CD4-positive, CD25-positive, alpha-beta regulatory T cell (primary cell): Measurements from ENCODE around the gene CD109. TPM values are rescaled to one million over a fixed set of nuclear protein-coding genes. Genes with fewer than 3 reads are reported as not detected.

Experiments
- ATAC-seq, 2 donors: fragments of 150-1000 bp; cut with Tn5 transposase; one replicate each; pipeline ENCODE4 v1.10.0; 2021; ENCODE audit warnings: low read depth in 2 of 2, moderate number of reproducible peaks in 2 of 2, moderate library complexity in 1 of 2
- DNase-seq, 3 donors: peaks; one replicate each; pipeline versions ENCODE4 v3.0.0 to v3.0.0-alpha.2; 2012 to 2022; ENCODE audit warnings: mixed read lengths in 1 of 3
- H3K27ac ChIP-seq: one replicate; pipeline ENCODE4 v1.7.0; 2013; ENCODE audit warnings: mild to moderate bottlenecking, low read length; ENCODE audit not compliant: insufficient read depth, poor library complexity, severe bottlenecking
- H3K27me3 ChIP-seq: one replicate; pipeline ENCODE4 v1.7.0; 2013; ENCODE audit warnings: low read length; ENCODE audit not compliant: control insufficient read depth, insufficient read depth
- H3K36me3 ChIP-seq: one replicate; pipeline ENCODE4 v1.7.0; 2013; ENCODE audit warnings: mild to moderate bottlenecking, low read length, moderate library complexity; ENCODE audit not compliant: control insufficient read depth, insufficient read depth
- H3K4me1 ChIP-seq: 2 replicates; pipeline ENCODE4 v1.7.0; 2013; ENCODE audit warnings: mild to moderate bottlenecking, low read length; ENCODE audit not compliant: insufficient read depth, control insufficient read depth, poor library complexity, severe bottlenecking
- H3K4me3 ChIP-seq: one replicate; pipeline ENCODE4 v1.7.0; 2013; ENCODE audit warnings: low read depth, mild to moderate bottlenecking, low read length, moderate library complexity
- H3K9me3 ChIP-seq, 2 experiments: 1 replicate in 1 of 2; 2 replicates in 1 of 2; pipeline ENCODE4 v1.7.0; 2013; ENCODE audit warnings: low read length in 2 of 2, mild to moderate bottlenecking in 1 of 2, moderate library complexity in 1 of 2; ENCODE audit not compliant: control insufficient read depth in 2 of 2
- H3K27ac Mint-ChIP-seq, 3 donors: one replicate each; pipeline ENCODE4 v1.8.0; 2020 to 2022; ENCODE audit warnings: mild to moderate bottlenecking in 3 of 3, mixed read lengths in 3 of 3, moderate library complexity in 2 of 3
- H3K27me3 Mint-ChIP-seq: one replicate; pipeline ENCODE4 v1.8.0; 2022; ENCODE audit warnings: mild to moderate bottlenecking, mixed read lengths
- H3K36me3 Mint-ChIP-seq: one replicate; pipeline ENCODE4 v1.8.0; 2020; ENCODE audit warnings: mixed read lengths
- H3K4me1 Mint-ChIP-seq, 4 donors: one replicate each; pipeline ENCODE4 v1.8.0; 2020 to 2022; ENCODE audit warnings: mixed read lengths in 4 of 4, mild to moderate bottlenecking in 1 of 4
- H3K4me3 Mint-ChIP-seq, 4 donors: one replicate each; pipeline ENCODE4 v1.8.0; 2020 to 2022; ENCODE audit warnings: mild to moderate bottlenecking in 4 of 4, mixed read lengths in 4 of 4, moderate library complexity in 3 of 4
- H3K9me3 Mint-ChIP-seq, 7 donors: one replicate each; pipeline ENCODE4 v1.8.0; 2020 to 2022; ENCODE audit warnings: mixed read lengths in 7 of 7, mild to moderate bottlenecking in 3 of 7, moderate library complexity in 2 of 7
- polyA plus RNA-seq, 4 donors: library from polyadenylated mRNA; unstranded; fragments of 300-500 nt; fragmentation: Illumina TruSeq; gene quantifications; one replicate each; pipeline ENCODE4 v1.2.3, GENCODE V29; 2021
- total RNA-seq: library from RNA; stranded (reverse); gene quantifications from one replicate; pipeline ENCODE4 v1.2.3, GENCODE V29; 2022

The CD109 gene
- total and polyA plus RNA-seq, 5 donors from 2014 or later = 0.02 to 1.3 (median 0.08) TPM

- H3K36me3 Mint-ChIP-seq = no peaks in the 10 kb centered on the region
- H3K9me3 Mint-ChIP-seq = no peaks in the 10 kb centered on the region
Measured at GRCh38 chr6:73774311-73774774, 78.3 kb downstream of the CD109 start.

GRCh38 chr6:73779943-73780342, 83.9 kb downstream of the CD109 start:
- no peak overlapping the region for H3K27ac Mint-ChIP-seq
- H3K9me3 ChIP-seq = no peaks in the 10 kb centered on the region
- H3K4me1 ChIP-seq = no peaks in the 10 kb centered on the region
- H3K27me3 Mint-ChIP-seq = no peaks in the 10 kb centered on the region
- H3K36me3 ChIP-seq = no peaks in the 10 kb centered on the region
- ATAC-seq (no peak), DNase-seq (no peak)
- no peak overlapping the region for H3K4me3 ChIP-seq
- no peak overlapping the region for H3K27ac ChIP-seq
- no peaks in the 10 kb centered on the region for H3K27me3 ChIP-seq
- no peak overlapping the region for H3K4me3 Mint-ChIP-seq
- no peaks in the 10 kb centered on the region for H3K36me3 Mint-ChIP-seq
- H3K4me1 Mint-ChIP-seq = no peaks in the 10 kb centered on the region
- H3K9me3 Mint-ChIP-seq = no peaks in the 10 kb centered on the region

More at GRCh38 chr6:73774311-73774774, 78.3 kb downstream of the CD109 start:
- DNase-seq = no peak
- no peaks in the 10 kb centered on the region for H3K4me1 ChIP-seq
- peaks cover 5% of the 10 kb centered on the region for H3K27me3 Mint-ChIP-seq
- no peak for ATAC-seq
- H3K27ac Mint-ChIP-seq = no peak overlapping the region
- H3K4me3 Mint-ChIP-seq = no peak overlapping the region
- H3K4me3 ChIP-seq = no peak overlapping the region
- no peaks in the 10 kb centered on the region for H3K36me3 ChIP-seq
- H3K27me3 ChIP-seq = no peaks in the 10 kb centered on the region
- no peak overlapping the region for H3K27ac ChIP-seq
- no peaks in the 10 kb centered on the region for H3K4me1 Mint-ChIP-seq
- H3K9me3 ChIP-seq = no peaks in the 10 kb centered on the region

GRCh38 chr6:73782911-73783310, 86.9 kb downstream of the CD109 start:
- H3K27ac ChIP-seq = no peak overlapping the region
- no peaks in the 10 kb centered on the region for H3K36me3 Mint-ChIP-seq
- no peaks in the 10 kb centered on the region for H3K27me3 ChIP-seq
- no peaks in the 10 kb centered on the region for H3K4me1 ChIP-seq
- no peak overlapping the region for H3K4me3 ChIP-seq
- ATAC-seq (no peak), DNase-seq (no peak)
- H3K27me3 Mint-ChIP-seq = no peaks in the 10 kb centered on the region
- H3K4me3 Mint-ChIP-seq = no peak overlapping the region
- no peaks in the 10 kb centered on the region for H3K9me3 Mint-ChIP-seq
- no peaks in the 10 kb centered on the region for H3K4me1 Mint-ChIP-seq
- no peak overlapping the region for H3K27ac Mint-ChIP-seq
- no peaks in the 10 kb centered on the region for H3K9me3 ChIP-seq
- no peaks in the 10 kb centered on the region for H3K36me3 ChIP-seq

- no peaks in the 10 kb centered on the region for H3K9me3 Mint-ChIP-seq
- no peaks in the 10 kb centered on the region for H3K4me1 Mint-ChIP-seq
- Histone ChIP-seq H3K4me3 (no peak overlapping the region), H3K27ac (no peak overlapping the region), H3K36me3 (no peaks in the 10 kb centered on the region), H3K9me3 (no peaks in the 10 kb centered on the region), H3K4me1 (no peaks in the 10 kb centered on the region), H3K27me3 (no peaks in the 10 kb centered on the region)
- DNase-seq (no peak), ATAC-seq (no peak)
- no peaks in the 10 kb centered on the region for H3K27me3 Mint-ChIP-seq
- no peak overlapping the region for H3K27ac Mint-ChIP-seq
- H3K4me3 Mint-ChIP-seq = no peak overlapping the region
- H3K36me3 Mint-ChIP-seq = no peaks in the 10 kb centered on the region
Measured at GRCh38 chr6:73784726-73785505, 88.9 kb downstream of the CD109 start.

- H3K27ac ChIP-seq = no peak overlapping the region
- no peaks in the 10 kb centered on the region for H3K36me3 ChIP-seq
- H3K4me1 ChIP-seq = no peaks in the 10 kb centered on the region
- DNase-seq = no peak
- H3K4me3 ChIP-seq = no peak overlapping the region
- no peak overlapping the region for H3K4me3 Mint-ChIP-seq
- ATAC-seq = no peak
- no peaks in the 10 kb centered on the region for H3K4me1 Mint-ChIP-seq
- no peak overlapping the region for H3K27ac Mint-ChIP-seq
- H3K9me3 ChIP-seq = no peaks in the 10 kb centered on the region
- H3K36me3 Mint-ChIP-seq = no peaks in the 10 kb centered on the region
- H3K27me3 Mint-ChIP-seq = no peaks in the 10 kb centered on the region
- H3K9me3 Mint-ChIP-seq = no peaks in the 10 kb centered on the region
- H3K27me3 ChIP-seq = no peaks in the 10 kb centered on the region
Measured at GRCh38 chr6:73790574-73790973, 94.6 kb downstream of the CD109 start.

GRCh38 chr6:73791336-73791735, 95.3 kb downstream of the CD109 start:
- no peak overlapping the region for H3K27ac Mint-ChIP-seq
- Histone ChIP-seq H3K27ac (no peak overlapping the region), H3K27me3 (no peaks in the 10 kb centered on the region), H3K4me1 (no peaks in the 10 kb centered on the region), H3K4me3 (no peak overlapping the region), H3K9me3 (no peaks in the 10 kb centered on the region), H3K36me3 (no peaks in the 10 kb centered on the region)
- no peaks in the 10 kb centered on the region for H3K4me1 Mint-ChIP-seq
- H3K4me3 Mint-ChIP-seq = no peak overlapping the region
- no peaks in the 10 kb centered on the region for H3K9me3 Mint-ChIP-seq
- H3K36me3 Mint-ChIP-seq = no peaks in the 10 kb centered on the region
- H3K27me3 Mint-ChIP-seq = no peaks in the 10 kb centered on the region
- no peak for DNase-seq
- no peak for ATAC-seq

- H3K36me3 ChIP-seq = no peaks in the 10 kb centered on the region
- Mint-ChIP-seq H3K4me1 (no peaks in the 10 kb centered on the region), H3K27ac (no peak overlapping the region), H3K9me3 (no peaks in the 10 kb centered on the region), H3K4me3 (no peak overlapping the region), H3K36me3 (no peaks in the 10 kb centered on the region), H3K27me3 (no peaks in the 10 kb centered on the region)
- no peaks in the 10 kb centered on the region for H3K4me1 ChIP-seq
- ATAC-seq (no peak), DNase-seq (no peak)
- H3K27me3 ChIP-seq = no peaks in the 10 kb centered on the region
- no peak overlapping the region for H3K4me3 ChIP-seq
- no peaks in the 10 kb centered on the region for H3K9me3 ChIP-seq
- H3K27ac ChIP-seq = no peak overlapping the region
Measured at GRCh38 chr6:73792738-73793137, 96.7 kb downstream of the CD109 start.

GRCh38 chr6:73796881-73797280, 100.9 kb downstream of the CD109 start:
- Mint-ChIP-seq H3K9me3 (no peaks in the 10 kb centered on the region), H3K4me1 (no peaks in the 10 kb centered on the region), H3K27ac (no peak overlapping the region), H3K36me3 (no peaks in the 10 kb centered on the region), H3K4me3 (no peak overlapping the region), H3K27me3 (no peaks in the 10 kb centered on the region)
- ATAC-seq (no peak), DNase-seq (no peak)
- no peak overlapping the region for H3K4me3 ChIP-seq
- H3K4me1 ChIP-seq = no peaks in the 10 kb centered on the region
- H3K9me3 ChIP-seq = no peaks in the 10 kb centered on the region
- H3K27me3 ChIP-seq = no peaks in the 10 kb centered on the region
- H3K36me3 ChIP-seq = no peaks in the 10 kb centered on the region
- no peak overlapping the region for H3K27ac ChIP-seq
